ENCODE data around the gene CHIC1. TPM values are rescaled to one million over a fixed set of nuclear protein-coding genes. Genes with fewer than 3 reads are reported as not detected.
"Not testable (repeated sequence)": the region's sequence is repeated elsewhere in the genome, so short reads cannot be mapped to it uniquely, and the experiment has no call there.

The CHIC1 gene
- polyA plus RNA-seq, 1 donor: 12.2 TPM

GRCh38 chrX:73707014-73707413, 144.0 kb downstream of the CHIC1 start:
- not testable (repeated sequence) for DNase-seq; H3K9me3 ChIP-seq (ENCODE audit: control insufficient read depth, low read depth, low read length); H3K27ac ChIP-seq (ENCODE audit: low read length); H3K27me3 ChIP-seq (ENCODE audit: control insufficient read depth, insufficient read depth, low read length); H3K4me3 ChIP-seq (ENCODE audit: low read length); H3K4me1 ChIP-seq (ENCODE audit: control insufficient read depth, insufficient read depth, low read length); H3K36me3 ChIP-seq (ENCODE audit: control insufficient read depth, insufficient read depth, low read length)
- WGBS (ENCODE audit: insufficient coverage, low lambda C conversion rate): no CpG with 5 or more reads among the region's 1 CpG

GRCh38 chrX:73728602-73729001, 165.6 kb downstream of the CHIC1 start:
- no peaks in the 10 kb centered on the region for H3K36me3 ChIP-seq (ENCODE audit: control insufficient read depth, insufficient read depth, low read length)
- H3K27ac ChIP-seq (ENCODE audit: low read length): no peak overlapping the region
- H3K27me3 ChIP-seq (ENCODE audit: control insufficient read depth, insufficient read depth, low read length): no peaks in the 10 kb centered on the region
- no peaks in the 10 kb centered on the region for H3K4me1 ChIP-seq (ENCODE audit: control insufficient read depth, insufficient read depth, low read length)
- WGBS (ENCODE audit: insufficient coverage, low lambda C conversion rate): no CpG with 5 or more reads among the region's 2 CpGs
- DNase-seq: no peak
- no peak overlapping the region for H3K4me3 ChIP-seq (ENCODE audit: low read length)
- no peaks in the 10 kb centered on the region for H3K9me3 ChIP-seq (ENCODE audit: control insufficient read depth, low read depth, low read length)

Other genes with a start within 250 kb of the CHIC1 start
- gene CDX4, start 116.1 kb upstream of the CHIC1 start, polyA plus RNA-seq: not detected